ENCODE measurements around the gene GNRHR. TPM values are rescaled to one million over a fixed set of nuclear protein-coding genes. Genes with fewer than 3 reads are reported as not detected.

GNRHR gene
- total and polyA plus RNA-seq, 2 experiments from 2014 or later, result not detected

GRCh38 chr4:67691328-67691727, 62.9 kb downstream of the GNRHR start:
- H3K4me2 ChIP-seq, result no peak overlapping the region
- TF ChIP-seq CTCF (IDR thresholded peaks at IDR 0.05; ENCODE audit: poor library complexity), result no peak
- no peak for TF ChIP-seq EZH2phosphoT487 (IDR thresholded peaks at IDR 0.05; ENCODE audit: low read depth, severe bottlenecking, unreplicated experiment)
- TF ChIP-seq EZH2 (IDR thresholded peaks at IDR 0.05; ENCODE audit: borderline replicate concordance), result no peak
- H3K4me3 ChIP-seq, result no peak overlapping the region
- no peaks in the 10 kb centered on the region for H4K20me1 ChIP-seq (ENCODE audit: insufficient read depth, poor library complexity, severe bottlenecking)
- no peaks in the 10 kb centered on the region for H3K9me3 ChIP-seq (ENCODE audit: low read depth)
- DNase-seq (ENCODE audit: low spot score), result no peak
- no peaks in the 10 kb centered on the region for H3K27me3 ChIP-seq
- H3K4me1 ChIP-seq (ENCODE audit: insufficient read depth), result no peaks in the 10 kb centered on the region
- H2AFZ ChIP-seq, result no peak overlapping the region
- no peaks in the 10 kb centered on the region for H3K9me2 ChIP-seq (replicated peaks; ENCODE audit: insufficient read depth)
- H3K27ac ChIP-seq, result no peak overlapping the region
- H3K79me2 ChIP-seq, result peaks cover 69% of the 10 kb centered on the region
- no peaks in the 10 kb centered on the region for H3K36me3 ChIP-seq (replicated peaks; ENCODE audit: insufficient read depth, low read depth)

Small RNA genes lying within 50 kb of the gene (small RNA-seq; reads per million reads assigned to genes)
- not detected for gene RF00091

Other genes with a start within 250 kb of the GNRHR start
- gene CENPC, start 208.9 kb downstream of the GNRHR start, total RNA-seq, result 19.7 and 20.8 TPM in 2 replicates
- gene CENPC, start 208.9 kb downstream of the GNRHR start, polyA plus RNA-seq, result 11.2 and 12.2 TPM in 2 replicates
- gene STAP1, start 195.7 kb downstream of the GNRHR start, total RNA-seq, result not detected in 2 replicates
- gene STAP1, start 195.7 kb downstream of the GNRHR start, polyA plus RNA-seq, result not detected in 2 replicates
- gene UBA6, start 53.2 kb downstream of the GNRHR start, total RNA-seq, result 96.1 and 123 TPM in 2 replicates
- 13.3 and 15.8 TPM in 2 replicates for gene UBA6, start 53.2 kb downstream of the GNRHR start, polyA plus RNA-seq
- gene TMPRSS11D, start 129.6 kb upstream of the GNRHR start, total RNA-seq, result not detected in 2 replicates
- gene TMPRSS11D, start 129.6 kb upstream of the GNRHR start, polyA plus RNA-seq, result 0.23 TPM in 1 of 2 replicates, not detected in the other
- 0.08 and 0.10 TPM in 2 replicates for gene TMPRSS11A, start 209.1 kb upstream of the GNRHR start, total RNA-seq
- gene TMPRSS11A, start 209.1 kb upstream of the GNRHR start, polyA plus RNA-seq, result 0.07 TPM in 1 of 2 replicates, not detected in the other